Activated gamma-delta T cell (primary cell): ENCODE data around the gene KCNH8.

Source experiments
- DNase-seq: peaks from one replicate; lab custom pipeline; 2025; lab: John Stamatoyannopoulos, UW

The KCNH8 gene

DNA sequence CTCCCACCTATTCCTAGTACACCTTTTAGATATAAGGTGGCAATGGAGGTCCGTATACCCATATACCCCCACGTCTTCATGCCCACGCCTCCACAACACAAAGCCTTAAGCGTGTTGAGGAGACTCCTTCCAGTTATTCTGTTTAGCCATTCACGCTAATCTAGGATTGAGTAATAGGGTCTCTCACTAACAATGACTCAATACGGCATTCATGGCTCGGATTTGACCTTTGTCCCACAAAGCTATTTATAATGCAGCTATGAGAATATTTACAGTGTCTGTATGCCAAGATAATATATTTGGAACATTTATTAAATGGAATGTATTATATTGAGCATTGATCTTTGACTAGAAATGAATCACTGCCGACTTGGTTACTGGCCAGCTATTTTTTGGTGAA is 215.8 kb downstream of the KCNH8 start:
- DNase-seq: no peak

DNA sequence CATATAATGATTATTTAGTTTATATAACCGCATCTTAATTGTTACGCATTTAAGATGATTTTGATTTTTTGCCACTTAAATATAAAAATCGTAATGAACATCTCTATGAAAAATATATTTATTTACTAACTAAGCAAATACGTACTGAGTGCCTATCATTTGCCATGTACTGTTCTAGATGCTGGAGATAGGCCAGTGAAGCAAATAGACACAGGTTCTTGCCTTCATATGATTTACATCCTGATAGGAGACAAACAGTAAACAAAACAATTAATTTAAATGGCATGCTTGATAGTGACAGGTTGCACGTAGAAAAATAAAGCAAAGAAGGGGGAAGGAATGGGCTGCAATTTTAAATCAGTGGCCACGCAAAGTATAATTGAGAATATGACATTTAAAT is 217.2 kb downstream of the KCNH8 start:
- DNase-seq: no peak

DNA sequence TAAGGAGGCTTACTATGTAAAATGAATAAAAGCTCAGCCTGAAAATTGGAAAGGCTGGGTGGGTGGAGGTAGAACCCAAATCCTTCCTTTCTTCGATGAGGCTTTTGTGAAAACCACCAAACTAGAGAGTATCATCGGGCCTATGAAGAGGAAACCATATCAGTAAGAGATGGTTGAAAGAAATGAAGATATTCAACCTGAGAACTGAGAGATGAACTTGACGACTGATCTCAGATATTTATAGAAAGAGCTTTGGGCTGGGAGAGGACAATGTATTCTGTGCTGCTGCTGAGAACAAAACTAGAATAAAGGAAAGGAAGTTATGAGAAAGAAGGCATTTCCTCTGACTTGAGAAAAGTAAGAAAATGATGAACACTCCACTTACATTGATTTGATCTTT is 236.6 kb downstream of the KCNH8 start:
- no peak for DNase-seq

DNA sequence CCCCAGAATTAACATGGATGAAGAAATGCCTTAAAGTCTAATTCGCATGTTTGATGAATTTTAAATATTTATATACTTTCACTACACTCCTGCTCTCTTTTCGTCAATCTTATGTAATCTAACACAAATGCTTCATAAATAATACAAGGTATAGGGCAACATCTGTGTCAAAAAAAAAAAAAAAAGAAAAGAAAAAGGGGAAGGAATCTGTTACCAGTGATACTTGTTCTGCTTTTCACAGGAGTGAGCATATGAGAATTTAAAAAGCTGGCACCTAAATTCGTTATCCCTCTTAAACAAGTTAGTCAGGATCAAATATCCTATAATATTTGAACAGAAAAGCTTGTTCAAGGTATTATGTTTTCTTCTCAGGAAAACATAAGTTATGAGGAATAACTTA is 243.8 kb downstream of the KCNH8 start:
- DNase-seq: no peak

DNA sequence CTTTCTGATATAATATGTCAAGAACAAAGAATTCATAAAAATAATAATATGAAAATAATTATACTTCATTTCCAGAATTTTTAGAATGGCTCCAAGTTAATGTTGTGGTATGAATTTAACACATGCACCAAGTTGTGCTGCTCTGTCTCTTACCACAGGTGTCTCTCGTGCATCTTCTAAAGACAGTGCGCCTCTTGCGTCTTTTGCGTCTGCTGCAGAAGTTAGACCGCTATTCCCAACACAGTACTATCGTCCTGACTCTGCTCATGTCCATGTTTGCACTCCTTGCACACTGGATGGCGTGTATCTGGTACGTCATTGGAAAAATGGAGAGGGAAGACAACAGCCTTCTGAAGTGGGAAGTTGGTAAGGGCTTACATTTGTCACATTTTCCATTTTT is 246.6 kb downstream of the KCNH8 start:
- no peak for DNase-seq

DNA sequence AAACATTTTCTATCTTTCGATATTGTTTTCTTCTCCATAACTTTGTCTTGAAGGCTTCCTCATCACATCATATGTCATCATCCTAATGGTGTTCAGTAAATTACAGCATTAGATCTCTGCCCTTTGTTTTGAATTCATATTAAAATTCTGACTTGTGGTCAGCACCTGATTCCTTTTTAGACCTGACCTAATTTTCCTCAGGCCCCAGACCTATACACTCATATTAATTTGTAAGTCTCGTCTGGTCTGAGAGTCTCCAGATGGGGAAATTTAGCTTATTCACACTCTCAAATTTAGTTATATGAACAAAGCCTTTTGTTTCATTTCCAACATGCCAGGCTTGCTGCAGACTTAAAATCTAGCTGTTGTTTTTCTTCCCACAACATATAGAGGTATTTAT is 248.4 kb downstream of the KCNH8 start:
- DNase-seq: no peak

DNA sequence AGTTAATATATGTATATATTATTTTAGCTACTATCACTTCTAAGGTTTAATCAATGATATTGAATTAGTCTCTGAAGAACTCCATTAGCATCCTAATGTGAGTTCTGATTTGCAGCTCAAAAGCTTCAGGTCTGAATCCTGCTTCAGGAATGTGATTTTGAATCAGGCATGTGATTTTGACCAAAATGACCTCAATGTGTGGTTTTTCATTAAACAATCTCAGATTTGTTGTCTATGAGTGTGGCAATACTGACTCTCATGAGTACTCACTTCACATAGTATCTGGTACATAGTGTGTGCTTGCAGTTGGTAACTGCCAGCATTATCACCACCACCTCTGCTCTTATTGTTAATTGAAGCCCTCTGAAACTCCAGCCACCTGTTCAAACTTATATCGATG is 251.0 kb downstream of the KCNH8 start:
- no peak for DNase-seq

DNA sequence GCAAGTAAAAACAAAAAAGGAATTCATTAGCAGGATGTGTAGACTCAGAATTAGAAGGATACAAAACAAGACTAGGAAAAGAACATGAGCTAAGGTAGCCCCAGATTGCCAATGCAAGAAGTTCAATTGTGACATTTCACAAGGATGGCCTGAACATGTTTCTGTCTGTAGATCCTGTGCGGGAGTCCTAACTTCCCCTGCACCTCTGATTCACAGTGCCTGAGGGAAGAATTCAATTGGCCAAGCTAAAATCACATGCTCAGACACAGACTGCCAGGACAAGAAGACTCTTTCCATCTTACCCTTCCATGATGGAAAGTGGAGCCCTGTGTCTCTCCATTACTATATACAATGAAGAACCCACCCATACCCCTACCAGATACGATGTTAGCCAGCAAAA is 251.5 kb downstream of the KCNH8 start:
- DNase-seq: no peak

DNA sequence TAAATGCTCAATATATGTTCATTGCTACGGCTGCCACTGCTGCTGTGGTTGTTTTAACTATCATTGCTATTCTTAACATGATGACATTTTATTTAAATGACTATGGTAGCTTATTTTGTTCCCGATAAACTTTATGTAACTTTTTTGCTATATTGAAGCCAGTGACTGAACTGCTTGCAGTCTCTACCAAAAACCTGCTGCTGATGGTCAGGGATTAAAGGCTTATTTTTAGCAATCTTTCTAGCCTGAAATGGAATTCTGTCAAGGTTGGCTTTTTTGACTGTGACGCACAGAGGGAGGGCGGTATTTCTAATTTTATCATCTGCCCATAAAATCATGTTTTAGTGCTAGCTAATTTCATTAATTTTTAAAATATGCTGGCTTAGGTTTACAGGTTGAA is 271.8 kb downstream of the KCNH8 start:
- no peak for DNase-seq

DNA sequence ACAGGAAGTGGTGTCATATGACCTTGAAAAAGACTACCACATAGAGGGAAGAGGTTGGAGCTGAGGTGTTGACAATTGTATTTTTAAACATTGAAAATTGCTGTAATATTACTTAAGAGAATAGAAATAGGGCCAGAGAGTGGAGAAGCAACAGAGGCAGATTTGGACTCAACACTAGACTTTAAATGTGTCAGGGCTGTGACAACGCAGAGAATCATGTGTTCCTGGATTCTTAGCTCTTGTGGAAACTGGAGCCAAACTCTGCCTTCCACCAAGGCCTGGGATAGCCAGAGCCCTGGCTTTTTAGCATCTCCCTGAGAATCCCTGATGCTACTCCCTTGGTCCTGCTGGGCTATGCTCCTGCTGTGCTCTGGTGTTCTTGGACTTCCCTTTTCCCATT is 277.5 kb downstream of the KCNH8 start:
- no peak for DNase-seq

DNA sequence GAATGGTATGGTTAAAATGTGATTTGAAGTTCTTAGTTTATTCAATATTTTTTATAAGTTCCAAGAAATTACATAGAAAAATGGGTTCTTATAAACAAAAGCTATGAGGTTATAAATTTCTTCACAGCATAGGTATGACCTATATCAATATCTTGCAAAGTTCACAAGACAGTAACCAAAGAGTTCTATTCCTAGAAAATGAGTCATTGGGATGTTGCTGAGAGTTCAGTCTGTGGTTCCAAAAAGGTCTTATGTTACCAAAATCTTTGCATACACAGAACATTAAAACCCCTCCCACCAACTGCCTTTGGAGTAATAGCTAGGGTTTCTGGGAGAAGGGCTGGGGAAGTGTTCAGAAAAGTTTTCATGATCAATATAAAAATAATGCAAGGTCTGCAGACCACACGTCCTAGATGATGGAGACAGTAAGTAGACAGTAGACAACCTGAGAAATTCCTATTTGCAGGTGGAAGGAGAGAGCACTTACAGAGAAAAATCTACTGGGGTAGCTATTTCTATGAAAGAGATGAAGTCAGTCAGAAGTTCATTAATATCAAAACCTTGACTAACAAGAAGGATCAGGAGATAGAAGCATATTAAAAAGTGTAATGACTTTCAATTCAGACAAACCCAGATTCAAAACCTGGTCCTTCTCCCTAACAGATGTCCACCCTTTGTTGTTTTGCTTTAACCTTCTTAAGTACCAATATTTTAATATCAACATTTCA is 279.3 kb downstream of the KCNH8 start:
- no peak for DNase-seq

DNA sequence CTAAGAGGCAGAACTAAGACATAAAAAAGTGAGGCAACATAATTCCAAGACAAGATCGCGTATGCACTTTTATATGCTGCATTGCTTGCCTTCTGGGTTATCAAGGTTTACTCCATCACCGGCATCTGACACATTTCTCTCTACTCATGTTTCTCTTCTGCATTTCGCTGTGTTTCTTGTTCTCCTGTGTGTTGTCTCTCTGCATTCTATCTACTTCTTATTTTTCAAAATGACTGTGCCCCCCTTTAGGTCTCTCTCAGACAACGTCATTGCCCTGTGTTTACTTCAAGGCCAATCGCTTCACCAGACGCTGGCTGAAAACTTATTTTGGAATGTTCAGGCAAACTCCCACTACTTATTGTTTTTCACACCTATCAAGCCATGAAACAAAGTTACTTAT is 280.4 kb downstream of the KCNH8 start:
- DNase-seq: no peak

DNA sequence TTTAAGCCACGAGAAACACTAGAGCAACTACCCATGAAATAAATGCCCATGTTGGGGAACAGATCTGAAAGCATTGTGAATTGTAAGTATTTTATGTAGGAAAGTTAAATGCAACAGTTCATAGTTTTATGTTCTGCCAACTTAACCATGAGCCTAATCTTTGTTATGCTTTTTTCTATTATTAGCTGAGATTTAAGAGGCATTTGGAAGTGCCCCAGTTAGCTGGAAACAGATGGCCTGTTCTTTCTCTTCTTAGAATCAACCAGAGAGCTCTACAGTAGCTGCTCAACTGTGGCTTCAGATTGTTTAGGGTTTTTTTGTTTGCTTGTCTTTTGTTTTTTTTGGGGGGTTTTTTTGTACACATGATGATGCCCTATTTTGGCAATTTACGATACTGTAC is 284.4 kb downstream of the KCNH8 start:
- DNase-seq: no peak

DNA sequence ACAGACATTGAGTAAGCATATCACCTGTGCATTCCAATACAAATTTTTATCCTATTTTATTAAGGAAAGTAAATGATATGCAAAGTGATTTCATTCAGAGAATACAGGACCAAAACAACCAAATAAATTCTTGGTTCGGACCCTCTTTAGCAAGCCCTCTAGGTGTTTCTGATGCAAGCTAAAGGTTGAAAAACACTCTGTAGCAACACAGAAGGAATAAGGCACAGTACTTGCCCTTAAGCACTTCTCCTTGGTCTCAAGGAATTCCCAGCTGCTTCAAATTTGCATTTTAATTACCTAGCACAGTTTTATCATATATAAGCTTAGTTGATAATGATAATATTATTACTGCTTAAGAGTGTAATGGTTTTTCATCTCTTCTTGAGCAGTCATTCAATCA is 288.4 kb downstream of the KCNH8 start:
- DNase-seq: no peak

DNA sequence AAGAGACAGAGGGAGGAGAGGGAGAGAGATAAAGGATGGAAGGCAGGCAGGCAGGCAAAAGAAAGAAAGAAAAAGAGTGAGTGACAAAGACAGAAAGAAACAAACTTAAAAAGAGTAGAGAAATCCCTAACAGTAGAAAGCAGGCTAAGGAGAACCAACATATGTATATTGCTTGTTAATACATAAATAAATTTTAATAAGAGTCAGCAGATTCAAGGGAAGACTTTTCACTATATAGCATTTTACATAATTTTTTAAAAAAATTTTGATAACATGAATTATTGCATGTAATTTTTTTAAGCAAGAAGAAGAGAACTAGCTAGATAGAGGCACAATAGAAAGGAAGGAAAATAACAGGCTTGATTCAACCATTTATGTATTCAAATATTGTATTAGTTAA is 291.6 kb downstream of the KCNH8 start:
- no peak for DNase-seq

DNA sequence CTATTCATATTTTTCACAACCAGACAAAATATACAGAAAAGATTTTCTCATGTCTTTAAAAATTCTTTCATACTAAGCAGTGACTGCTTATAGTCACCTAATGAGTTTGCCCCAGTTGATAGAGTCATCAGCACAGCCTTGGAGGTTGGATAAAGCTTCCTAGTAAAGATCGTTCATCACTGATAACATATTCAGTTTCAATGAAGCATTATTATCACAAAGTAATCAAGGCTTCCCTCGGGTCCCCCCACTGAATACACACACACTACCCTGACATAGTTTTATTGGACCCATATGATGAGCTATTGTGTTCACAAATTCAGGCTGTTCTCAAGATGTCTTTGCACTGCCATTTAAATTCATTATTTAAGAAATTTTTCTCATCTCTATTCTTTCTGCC is 297.8 kb downstream of the KCNH8 start:
- DNase-seq: no peak

DNA sequence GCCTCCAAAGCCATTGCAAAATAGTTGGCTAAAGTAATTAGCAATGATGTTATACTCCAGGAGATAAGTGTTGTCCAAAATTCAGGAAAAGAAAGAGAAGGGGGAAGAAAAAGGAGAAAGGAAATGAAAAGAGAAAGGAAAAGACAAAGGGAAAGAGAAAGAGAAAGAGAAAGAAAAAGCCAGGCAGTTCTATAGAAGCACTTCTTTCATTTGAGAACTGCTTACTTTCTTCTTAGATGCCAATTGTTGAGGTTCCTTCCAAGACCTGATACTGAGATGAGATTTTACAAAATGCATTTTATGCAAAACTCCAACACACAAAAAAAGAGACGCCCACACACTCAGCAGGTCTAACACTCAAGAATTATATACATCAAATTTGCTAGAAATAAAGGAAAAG is 298.4 kb downstream of the KCNH8 start:
- DNase-seq: no peak

DNA sequence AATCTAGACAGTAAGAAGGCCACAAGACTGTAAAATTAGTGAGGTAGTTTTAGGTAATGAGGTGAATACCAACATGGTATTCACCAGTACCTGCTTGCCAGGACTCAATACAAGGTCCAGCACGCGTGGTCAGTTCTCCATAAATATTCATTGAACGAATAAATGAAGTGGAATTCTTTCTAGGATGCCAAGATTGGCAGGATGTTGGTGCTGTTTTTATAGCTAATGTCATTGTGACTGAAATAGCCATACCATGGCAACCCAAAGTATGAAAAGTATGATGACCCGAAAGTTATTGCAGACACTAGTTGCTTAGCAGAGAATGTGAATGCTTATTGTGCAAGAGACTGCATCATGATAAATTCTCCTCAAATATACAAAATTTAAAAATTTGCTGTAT is 307.2 kb downstream of the KCNH8 start:
- DNase-seq: no peak

DNA sequence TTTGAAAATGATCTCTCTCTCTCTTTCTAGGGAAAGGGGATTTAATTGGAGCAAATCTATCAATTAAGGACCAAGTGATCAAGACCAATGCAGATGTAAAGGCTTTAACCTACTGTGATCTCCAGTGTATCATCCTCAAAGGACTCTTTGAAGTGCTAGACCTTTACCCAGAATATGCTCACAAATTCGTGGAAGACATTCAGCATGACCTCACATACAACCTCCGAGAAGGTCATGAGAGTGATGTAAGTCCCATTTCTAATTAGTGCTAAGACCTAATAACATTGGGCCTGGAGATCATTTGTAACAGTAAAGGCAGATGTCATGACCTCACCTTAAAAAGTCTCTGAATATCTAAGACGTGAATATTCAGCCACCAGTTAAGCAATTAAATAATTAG is 308.4 kb downstream of the KCNH8 start:
- DNase-seq: no peak

DNA sequence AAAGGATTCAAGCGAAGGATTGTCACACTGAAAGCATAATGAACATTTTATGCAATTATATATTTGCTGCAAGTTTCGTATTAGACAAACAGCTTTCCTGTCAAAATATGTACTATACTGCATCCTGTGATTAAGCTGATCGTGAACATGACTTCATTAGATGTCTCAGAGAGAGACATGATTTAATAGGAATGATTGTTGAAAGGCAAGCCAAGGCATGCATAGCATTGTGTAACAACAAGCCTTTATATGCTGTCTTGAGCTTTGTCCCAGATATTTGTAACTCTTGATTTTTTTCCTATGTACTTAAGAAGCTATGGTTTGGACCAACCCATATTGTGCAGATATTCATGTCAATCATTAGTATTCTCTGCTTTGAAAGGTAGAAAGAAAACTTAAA is 309.1 kb downstream of the KCNH8 start:
- no peak for DNase-seq

DNA sequence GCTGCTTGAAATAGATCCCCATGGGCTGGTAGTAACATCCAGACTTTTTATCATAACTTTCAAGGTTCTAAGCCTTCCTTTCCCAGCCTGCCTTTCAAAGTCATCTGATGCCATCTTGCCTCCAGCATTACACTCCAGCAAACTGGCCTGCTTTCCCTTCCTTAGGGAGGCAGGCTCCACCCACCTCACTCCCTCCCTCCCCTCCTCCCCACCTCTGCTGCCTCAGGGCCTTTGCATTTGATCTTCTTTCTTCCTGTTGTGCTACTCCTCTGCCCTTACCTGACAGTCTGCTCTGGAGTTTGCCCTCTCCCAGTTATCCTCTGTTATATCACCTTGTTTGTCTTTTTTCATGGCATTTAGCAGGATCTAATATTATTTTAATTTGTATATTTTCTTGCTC is 319.5 kb downstream of the KCNH8 start:
- no peak for DNase-seq

DNA sequence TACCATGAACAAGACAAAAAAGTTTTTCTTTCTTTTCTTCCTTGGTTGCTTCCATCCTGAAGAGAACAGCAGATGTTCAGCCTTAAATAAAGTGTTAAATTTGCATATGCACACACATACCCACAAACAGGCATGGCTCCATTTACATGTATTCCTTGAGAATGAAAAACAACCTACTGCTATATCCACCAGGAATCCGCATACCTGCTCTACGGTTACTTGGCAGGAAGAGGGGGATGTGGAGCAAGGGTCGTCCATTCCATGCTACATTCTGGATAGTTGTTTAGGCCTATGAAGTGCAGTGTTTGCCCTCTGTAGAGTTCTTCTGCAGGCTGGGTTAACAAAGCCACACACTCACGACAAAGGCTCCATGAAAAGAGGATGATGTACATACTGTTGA is 322.8 kb downstream of the KCNH8 start:
- no peak for DNase-seq

DNA sequence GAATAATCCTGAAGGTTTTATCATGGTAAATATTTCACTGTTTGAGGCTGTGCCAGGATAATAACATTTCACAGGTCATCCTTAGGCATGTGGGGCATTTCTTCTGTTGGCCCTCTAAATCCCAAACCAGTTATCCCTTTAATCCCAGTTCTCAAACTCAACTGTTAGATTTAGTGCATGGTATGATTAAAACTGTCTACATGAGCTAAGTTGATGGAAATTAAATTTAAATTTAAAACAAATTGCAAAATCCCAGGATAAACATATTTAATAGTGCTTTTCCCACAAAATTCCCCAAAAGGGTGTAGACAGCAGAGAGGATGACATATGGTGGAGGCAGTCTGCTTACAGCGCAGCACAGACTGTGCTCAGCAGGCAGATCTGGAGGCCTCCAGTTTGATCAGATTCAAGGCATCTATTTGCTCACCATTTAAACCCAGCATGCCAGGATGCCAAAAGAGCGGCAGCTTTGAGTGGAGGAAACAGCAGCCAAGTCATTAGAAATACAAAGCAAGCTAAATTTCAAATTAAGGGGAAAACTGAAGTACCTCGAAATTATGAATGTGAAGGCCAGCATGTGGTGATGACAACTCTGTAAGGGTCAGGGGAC is 325.8 kb downstream of the KCNH8 start:
- DNase-seq: no peak

DNA sequence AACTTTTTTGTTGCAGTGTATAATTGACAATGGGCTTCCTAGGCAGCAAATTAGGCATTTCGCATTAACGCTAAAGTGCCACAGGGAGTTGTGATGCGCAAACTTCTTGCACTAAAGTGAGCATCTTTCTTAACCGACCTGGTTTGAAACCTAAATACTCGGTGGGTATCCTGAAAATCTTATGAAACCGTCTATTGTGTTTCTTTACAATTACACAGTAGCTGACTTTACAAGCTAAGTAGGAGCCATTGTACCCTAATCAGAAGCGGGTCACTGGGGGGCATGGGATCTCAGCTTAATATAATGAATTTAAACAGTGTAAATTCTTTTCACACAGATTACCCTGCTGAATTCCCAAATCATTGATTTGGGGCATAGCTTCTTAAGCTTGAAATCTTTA is 328.0 kb downstream of the KCNH8 start:
- no peak for DNase-seq
